Activated gamma-delta T cell (primary cell): ENCODE measurements around the gene MAOA.
"Not testable (repeated sequence)": the region's sequence is repeated elsewhere in the genome, so short reads cannot be mapped to it uniquely, and the experiment has no call there.

Experiments used
- DNase-seq: peaks from one replicate; lab custom pipeline; 2025; lab: John Stamatoyannopoulos, UW
- total RNA-seq, 2 donors: gene quantifications; one replicate each; lab custom pipeline; 2026; lab: John Stamatoyannopoulos, UW

The MAOA gene
- 0.52 to 0.77 reads per million in 2 donors for total RNA-seq

DNA sequence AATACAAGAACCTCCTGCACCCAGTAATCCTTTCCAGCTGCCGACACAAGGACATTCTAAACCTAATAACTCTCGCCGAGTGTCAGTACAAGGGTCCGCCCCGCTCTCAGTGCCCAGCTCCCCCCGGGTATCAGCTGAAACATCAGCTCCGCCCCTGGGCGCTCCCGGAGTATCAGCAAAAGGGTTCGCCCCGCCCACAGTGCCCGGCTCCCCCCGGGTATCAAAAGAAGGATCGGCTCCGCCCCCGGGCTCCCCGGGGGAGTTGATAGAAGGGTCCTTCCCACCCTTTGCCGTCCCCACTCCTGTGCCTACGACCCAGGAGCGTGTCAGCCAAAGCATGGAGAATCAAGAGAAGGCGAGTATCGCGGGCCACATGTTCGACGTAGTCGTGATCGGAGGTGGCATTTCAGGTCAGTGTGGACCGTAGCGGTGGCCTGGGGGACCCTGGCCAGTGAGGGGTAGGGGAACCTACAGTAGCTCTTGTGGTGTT is at the start of gene MAOA:
Gene MAOA (plus strand): TSS at position 295 of the 490 bp plus-strand sequence. CDS start 43 bp downstream, at position 338.
- DNase-seq: no peak

GRCh38 chrX:43612400-43612799 is 43.7 kb upstream of the MAOA start:
- DNase-seq: no peak

GRCh38 chrX:43615660-43616059 is 40.4 kb upstream of the MAOA start:
- no peak for DNase-seq

DNA sequence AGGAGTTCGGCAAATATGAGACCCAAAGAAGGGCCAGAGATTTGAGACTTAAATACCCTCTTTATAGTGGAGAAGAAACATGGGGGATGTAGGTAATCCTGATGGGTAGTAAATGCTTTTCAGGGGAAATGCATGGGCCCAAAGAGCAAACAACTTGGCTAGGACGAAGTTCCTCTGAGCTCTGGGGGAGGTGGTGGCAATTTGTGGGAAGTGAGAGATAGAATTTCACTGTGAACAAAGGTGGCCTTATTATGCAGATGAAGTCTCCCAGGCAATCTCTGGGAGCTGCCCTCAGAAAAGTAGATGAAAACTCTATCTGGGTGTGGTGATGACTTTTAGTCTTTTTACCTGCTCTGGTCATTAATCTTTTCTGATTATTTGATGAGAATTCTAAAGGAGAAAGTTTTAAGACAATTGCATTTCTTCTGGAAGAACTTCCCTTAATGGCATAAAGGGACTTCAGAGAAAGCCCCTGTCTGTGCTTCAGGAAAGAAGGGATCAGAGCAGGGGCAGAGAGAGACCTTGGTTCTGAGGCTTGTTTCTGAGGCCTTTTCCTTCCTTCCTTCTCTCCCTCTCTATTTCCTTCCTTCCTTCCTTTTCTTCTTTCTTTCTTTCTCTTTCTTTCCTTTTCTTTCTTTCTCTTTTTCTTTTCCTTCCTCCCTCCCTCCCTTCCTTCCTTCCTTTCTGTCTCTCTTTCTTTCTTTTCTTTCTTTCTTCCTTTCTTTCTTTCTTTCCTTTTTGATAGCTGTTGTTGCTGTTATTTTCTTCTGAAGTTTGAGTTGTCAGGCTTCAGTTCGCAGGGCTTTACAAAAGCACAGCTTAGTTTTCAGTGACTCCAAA is 37.5 kb upstream of the MAOA start:
- no peak for DNase-seq

- not testable (repeated sequence) for DNase-seq
These were observed 36.2 kb upstream of the MAOA start for GRCh38 chrX:43619861-43620260.

DNA sequence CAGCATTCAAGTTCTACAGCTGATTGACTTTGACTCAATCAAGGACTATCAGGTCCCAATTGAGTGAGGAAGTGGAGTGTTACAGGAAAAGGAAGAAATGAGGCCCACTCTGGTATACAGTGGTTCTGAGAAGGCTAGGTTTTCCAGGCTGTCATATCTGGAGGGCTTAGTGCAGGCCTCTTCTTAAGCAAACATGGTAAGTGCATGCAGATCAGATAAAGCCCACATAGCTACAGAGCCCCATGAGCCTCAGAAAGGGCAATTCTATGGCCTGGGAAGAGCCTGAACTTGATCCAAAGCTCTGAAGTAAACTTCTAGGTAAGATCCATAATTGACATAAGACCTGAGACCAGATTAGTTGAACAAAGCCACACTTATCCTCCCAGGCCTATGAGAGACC is 29.0 kb upstream of the MAOA start:
- no peak for DNase-seq

DNA sequence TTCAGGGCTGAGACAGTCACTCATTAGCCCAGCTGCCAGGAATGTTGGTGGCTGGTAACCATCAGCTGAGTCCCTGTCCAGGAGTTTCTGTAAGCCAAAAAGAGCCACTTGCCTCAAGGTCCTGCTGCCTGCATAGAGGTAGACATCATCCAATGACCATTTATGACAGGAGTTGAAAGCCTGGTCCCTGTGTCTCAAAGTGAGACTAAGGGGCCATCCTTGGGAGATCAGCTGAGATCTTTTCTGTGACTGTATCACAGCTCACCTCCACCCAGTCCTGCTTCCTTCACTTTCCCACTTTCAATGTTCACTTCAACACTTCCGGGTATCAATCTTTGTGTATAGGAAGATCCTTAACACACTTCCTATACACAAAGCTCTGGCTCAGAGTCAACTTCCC is 28.4 kb upstream of the MAOA start:
- DNase-seq: no peak

DNA sequence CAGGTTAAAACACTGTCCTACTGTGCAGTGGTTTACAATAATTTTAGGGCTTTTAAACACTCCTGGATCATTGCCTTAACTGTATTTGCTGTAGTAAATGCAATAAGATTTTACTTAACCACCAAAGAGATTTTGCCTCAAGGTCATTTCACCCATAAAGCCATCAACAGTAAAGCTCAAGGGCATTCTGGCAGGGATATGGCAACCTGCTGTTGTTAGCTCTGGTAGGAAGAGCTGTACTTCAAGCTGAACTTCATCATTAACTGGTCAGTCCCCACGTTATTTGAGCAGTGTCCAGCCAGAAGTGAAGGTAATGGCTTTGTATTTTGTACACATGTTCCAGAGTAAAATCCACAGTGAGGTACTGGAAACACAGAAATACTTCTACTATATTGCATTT is 26.9 kb upstream of the MAOA start:
- DNase-seq: no peak

GRCh38 chrX:43631841-43632240 is 24.3 kb upstream of the MAOA start:
- no peak for DNase-seq

DNA sequence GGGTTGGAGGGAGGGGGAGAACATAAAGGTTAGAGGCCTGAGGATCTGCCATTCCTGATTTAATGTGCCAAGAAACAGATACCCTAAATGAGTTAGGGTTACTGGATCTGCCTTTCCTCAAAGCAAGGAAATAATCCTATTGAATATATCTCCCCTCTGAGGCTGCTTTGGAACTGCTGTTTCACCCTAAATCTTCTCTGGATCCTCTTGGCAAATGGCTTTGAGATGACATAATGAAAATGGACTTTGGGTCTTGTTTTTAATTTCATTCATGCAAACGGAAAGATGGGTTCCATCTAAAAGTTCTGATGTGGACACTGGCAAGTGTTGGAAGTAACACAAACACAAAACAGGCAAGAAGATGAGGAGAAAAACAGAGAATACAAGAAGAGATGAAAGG is 23.0 kb upstream of the MAOA start:
- DNase-seq: no peak

DNA sequence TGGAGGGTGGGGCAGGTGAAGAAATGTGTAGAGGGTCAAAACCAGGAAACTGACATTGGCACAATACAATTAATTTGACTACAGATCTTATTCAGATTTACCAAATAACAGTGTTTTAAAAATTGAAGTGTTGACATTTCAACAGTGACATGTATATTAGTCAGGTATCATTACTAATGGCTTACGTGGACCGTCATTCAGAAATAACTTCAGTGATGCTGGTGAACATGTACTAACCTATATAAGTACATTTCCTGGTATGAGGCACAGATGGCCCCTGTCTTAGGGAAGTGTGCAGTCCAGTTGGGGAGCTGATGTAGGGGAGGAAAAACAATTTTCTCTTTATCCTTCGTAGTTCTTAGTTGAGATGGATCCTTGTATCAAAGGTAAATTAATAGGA is 22.3 kb upstream of the MAOA start:
- no peak for DNase-seq

DNA sequence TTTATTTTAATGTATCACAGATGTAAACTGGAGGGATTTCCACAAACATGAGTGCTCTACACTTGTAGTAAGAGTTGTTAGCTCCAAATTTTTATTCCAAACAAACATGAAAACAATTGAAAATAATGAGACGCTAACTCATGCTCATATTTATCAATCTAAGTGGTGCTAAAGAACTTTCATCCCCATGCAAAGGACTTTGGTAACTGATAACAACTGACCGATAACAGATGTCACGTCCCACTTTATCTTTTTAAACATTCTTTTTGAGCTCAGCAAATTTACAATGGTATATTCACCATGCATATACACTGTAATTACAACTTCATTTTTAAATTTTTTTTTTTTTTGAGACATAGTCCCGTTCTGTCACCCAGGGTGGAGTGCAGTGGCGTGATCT is 15.6 kb upstream of the MAOA start:
- DNase-seq: no peak

- no peak for DNase-seq
These were observed 14.4 kb upstream of the MAOA start for GRCh38 chrX:43641691-43642090.

GRCh38 chrX:43643201-43643600 is 12.9 kb upstream of the MAOA start:
- no peak for DNase-seq

DNA sequence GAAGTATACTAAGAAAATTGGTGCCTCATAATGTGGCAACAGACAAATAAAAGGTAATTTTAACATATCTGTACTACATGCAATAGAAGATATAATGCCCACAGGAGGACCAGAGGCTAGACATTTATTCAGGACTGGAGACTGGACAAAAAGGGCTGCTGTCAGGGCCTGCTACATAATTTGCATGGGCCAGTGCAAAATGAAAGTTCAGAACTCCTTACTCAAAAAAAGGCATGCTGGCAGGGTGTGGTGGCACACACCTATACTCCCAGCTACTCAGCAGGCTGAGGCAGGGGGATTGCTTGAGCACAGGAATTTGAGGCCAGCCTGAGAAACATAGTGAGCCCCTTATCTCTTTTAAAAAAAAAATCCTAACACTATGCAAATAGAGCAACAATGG is 12.4 kb upstream of the MAOA start:
- no peak for DNase-seq

DNA sequence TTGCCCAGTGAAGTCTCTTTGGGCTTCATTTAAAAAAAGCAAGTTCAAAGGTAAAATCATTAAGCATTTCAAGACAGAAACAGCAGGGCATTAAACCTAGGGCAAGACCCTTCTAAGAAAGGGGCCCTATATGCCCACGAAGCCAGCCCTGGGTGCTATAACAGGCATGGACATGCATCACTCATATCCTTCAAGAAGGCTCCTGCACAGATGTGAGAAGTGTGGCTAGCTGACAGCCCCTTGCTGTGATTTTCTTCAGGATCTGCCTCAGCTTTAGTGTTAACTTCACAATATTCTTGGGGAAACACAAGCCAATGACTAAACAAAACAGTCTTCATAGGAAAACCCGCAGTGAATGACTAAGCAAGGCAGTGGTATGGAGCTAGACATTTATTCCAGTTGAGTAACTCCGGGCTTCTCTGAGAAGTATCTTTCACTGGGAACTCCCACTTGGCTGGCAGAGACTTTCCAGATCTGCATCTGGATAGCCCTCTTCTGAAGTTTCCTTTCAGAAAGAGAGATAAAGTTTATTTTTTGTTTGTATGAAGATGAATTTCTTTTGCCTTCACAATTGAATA is 11.9 kb upstream of the MAOA start:
- DNase-seq: no peak

GRCh38 chrX:43646800-43647199 is 9.3 kb upstream of the MAOA start:
- DNase-seq: no peak

DNA sequence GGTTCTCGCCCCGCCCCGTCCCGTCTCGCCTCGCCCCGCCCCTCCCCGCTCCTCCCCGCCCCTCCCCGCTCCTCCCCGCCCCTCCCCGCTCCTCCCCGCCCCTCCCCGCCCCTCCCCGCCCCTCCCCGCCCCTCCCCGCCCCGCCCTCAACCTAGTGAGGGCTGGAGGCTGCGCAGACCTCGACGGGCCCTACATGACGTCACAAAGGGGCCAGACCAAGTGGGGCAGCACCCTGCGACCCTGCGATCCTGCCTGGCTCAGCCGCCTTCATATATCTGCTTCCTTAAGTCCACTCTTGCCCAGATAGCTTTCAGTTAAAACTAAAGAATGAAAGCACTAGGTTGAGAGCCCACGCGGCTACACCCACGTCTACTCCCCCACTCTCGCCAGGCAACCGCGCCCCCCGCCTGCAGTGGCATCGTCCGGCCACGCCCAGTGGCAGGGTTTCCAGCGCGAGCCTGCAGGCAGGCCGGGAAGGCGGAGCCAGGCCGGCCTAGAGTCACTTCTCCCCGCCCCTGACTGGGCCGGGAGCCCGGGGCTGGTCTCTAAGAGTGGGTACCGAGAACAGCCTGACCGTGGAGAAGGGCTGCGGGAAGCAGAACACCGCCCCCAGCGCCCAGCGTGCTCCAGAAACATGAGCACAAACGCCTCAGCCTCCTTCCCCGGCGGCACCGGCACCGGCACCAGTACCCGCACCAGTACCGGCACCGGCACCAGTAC is 1.5 kb upstream of the MAOA start:
- DNase-seq: peak; percentile 71

DNA sequence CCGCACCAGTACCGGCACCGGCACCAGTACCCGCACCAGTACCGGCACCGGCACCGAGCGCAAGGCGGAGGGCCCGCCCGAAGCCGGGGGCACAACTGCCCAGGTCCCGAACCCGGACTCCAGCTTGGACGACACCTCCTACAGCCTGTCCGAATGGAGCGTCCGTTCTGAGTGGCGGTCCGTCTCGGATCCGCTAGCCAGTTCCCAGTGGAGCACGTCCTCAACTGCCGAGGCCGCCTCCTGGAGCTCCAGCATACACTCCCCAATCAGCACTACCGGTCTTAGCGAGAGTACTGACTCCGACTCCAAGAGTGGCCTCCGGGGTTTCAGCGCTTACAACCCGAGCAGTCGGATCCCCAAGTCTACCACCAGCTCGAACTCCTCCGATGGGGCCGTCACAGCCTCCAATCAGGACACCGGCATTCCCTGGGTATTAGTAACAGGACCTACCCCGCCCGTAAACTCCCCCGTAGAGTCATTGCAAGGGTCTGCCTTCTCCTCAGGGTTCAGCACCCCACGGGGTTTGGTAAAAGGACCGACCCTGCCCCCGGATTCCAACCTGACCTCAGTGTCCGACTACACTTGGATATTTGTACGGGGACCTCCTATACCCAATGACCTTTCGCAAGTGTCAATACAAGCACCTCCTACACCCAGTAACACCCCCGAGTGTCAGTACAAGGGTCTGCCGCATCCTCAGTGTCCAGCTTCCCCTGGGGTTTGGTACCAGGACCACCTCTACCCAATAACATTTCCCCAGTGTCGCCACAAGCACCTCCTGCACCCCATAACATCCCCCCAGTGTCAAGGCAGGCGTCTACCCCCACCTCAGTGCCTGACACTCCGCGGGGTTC is 721 bp upstream of the MAOA start:
- DNase-seq: no peak

DNA sequence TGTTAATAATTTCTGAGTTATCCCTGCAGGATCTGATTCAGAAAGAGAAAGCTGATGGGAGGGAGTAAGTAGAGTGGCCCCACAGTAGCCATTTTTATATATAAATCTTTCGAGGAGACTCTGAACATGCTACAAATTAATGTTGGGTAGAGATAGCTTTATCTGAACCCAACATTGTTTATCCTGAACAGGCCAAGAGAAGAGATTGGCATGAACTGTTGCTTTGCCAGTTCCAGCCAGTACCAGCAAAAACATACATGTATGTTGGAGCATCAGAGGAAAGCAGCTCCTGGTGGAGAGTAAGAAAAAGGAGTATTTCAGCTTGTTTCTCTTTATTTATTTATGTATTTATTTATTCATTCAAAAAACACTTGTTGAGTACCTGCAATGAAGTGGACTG is 1.6 kb downstream of the MAOA start:
- no peak for DNase-seq

GRCh38 chrX:43661521-43662240 is 5.6 kb downstream of the MAOA start:
- DNase-seq: no peak
